ENCODE results near the gene CLASP1. TPM values are rescaled to one million over a fixed set of nuclear protein-coding genes. Genes with fewer than 3 reads are reported as not detected.
A peak's percentile ranks its signal among the peaks of the same experiment; 100 is the strongest.

CLASP1 gene
- total RNA-seq, 6 experiments from 2014 or later, result 19.7 to 32.4 (median 24.1) TPM

GRCh38 chr2:121420486-121420885 lies 228.8 kb downstream of the CLASP1 start:
- TF ChIP-seq CTCF (IDR thresholded peaks at IDR 0.05), result no peak
- no peak for TF ChIP-seq POLR2A (IDR thresholded peaks at IDR 0.05)
- Histone ChIP-seq H3K27me3 (no peaks in the 10 kb centered on the region), H3K27ac (peak overlapping the region in 1 of 3 donors; percentile 83), H3K36me3 (peaks cover 0 to 14% (median 1%) of the 10 kb centered on the region in 4 donors), H3K9me3 (no peaks in the 10 kb centered on the region), H3K4me3 (no peak overlapping the region), H3K4me1 (peaks cover 0 to 22% (median 0%) of the 10 kb centered on the region in 4 donors)
- no peak for DNase-seq
- intact Hi-C loops (cut with DNase I), result no loop called here
- 77% methylated on average over 5 of the region's 5 CpGs for WGBS (ENCODE audit: insufficient coverage, low coverage, low lambda C conversion rate, missing lambda C conversion rate)
- ATAC-seq, result no peak

DNA sequence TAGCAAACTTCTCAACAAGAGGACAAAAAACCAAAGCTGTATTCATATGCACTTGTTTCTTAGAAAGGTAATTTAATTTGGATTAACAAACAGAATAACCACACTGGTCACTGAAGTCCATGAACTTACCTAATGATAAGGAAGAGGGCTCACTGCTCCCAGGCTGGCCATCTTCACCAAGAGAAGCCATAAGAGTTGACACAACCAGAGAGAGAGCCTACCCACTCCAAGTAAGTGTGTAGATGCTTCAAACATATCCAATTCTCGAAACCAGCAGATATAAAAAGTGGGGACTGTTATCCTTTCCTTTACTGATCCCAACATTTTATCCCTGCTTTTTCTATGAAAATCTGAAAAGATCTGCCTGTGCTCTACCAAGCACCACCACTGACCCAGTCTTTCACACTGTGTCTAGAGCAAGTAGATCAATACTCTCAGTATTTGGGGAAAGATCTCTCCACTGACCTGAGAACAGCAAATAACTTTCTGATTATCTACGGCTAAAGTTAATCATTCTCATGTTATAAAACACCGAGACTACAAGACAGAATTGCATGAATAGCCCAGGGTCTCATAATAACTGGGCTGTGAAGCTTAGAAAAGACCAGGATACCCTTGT lies 230.1 kb downstream of the CLASP1 start:
- no peaks in the 10 kb centered on the region for H3K27me3 ChIP-seq
- peak; percentile 82 to 94 (median 89) for ATAC-seq
- WGBS (ENCODE audit: insufficient coverage, low coverage, low lambda C conversion rate, missing lambda C conversion rate), result 21% methylated on average over 3 of the region's 3 CpGs
- intact Hi-C loops (cut with DNase I), result no loop called here
- DNase-seq, result no peak
- no peaks in the 10 kb centered on the region for H3K9me3 ChIP-seq
- peak overlapping the region; percentile 4 to 48 (median 45) for H3K4me3 ChIP-seq
- peak overlapping the region; percentile 23 to 83 (median 65) for H3K27ac ChIP-seq
- H3K36me3 ChIP-seq, result peaks cover 0 to 5% (median 0%) of the 10 kb centered on the region in 4 donors
- no peak for TF ChIP-seq POLR2A (IDR thresholded peaks at IDR 0.05)
- TF ChIP-seq CTCF (IDR thresholded peaks at IDR 0.05), result no peak
- H3K4me1 ChIP-seq, result peaks cover 0 to 22% (median 0%) of the 10 kb centered on the region in 4 donors

DNA sequence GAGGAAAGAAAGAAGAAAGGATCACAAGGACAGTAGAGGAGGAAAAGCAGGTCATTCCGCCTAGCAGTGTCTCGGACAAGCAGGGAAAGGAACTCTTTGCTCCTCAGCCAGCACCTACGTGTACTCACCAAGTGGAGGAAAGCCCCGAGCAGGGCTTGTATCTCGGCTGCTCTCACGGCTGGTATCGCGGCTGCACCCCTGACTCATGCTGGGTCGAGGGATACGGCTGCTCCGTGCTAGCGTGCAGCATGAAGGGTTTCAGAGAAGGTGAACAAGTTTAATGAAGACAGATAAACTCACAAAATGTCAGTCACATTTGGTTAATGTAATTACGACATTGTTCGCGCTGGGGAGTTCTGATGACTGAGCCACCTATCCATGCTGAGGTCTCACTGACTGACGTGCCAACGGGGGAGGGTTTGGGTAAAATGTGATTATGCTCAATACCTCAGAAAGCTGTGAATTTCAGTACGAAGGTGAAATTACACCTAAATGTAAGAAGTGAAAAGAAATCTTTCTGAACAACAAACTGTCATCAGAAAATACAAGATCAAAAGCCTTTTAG lies 230.7 kb downstream of the CLASP1 start:
- peak overlapping the region; percentile 4 to 48 (median 45) for H3K4me3 ChIP-seq
- H3K9me3 ChIP-seq, result no peaks in the 10 kb centered on the region
- peaks cover 0 to 22% (median 0%) of the 10 kb centered on the region in 4 donors for H3K4me1 ChIP-seq
- H3K36me3 ChIP-seq, result peaks cover 0 to 5% (median 0%) of the 10 kb centered on the region in 4 donors
- 56% methylated on average over 17 of the region's 18 CpGs for WGBS (ENCODE audit: insufficient coverage, low coverage, low lambda C conversion rate, missing lambda C conversion rate)
- H3K27me3 ChIP-seq, result no peaks in the 10 kb centered on the region
- intact Hi-C loops (cut with DNase I), result no loop called here
- peak; percentile 60 to 82 (median 74) for ATAC-seq
- peak overlapping the region; percentile 23 to 83 (median 65) for H3K27ac ChIP-seq
- no peak for TF ChIP-seq CTCF (IDR thresholded peaks at IDR 0.05)
- DNase-seq, result peak in 2 of 3 donors; percentile 42 to 51

DNA sequence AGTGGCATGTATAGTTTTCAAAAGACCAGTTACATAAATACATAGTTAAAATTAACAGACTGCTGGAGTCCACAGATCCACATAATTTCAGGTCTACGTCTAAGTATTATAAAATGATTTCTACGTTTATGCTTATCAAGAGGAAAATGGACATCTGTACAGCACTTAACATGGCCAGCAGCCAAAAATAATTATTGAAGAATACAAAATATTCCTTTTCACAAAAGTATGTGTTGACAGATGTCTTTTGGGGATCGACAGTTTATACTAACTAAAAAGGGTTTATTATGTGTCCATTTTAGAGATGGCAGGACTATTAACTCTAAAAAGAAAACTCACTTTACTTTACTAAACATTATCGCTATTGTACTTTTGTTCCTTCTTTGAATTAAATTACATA lies 231.4 kb downstream of the CLASP1 start:
- Histone ChIP-seq H3K36me3 (peaks cover 0 to 5% (median 0%) of the 10 kb centered on the region in 4 donors), H3K4me1 (peaks cover 0 to 22% (median 0%) of the 10 kb centered on the region in 4 donors), H3K27ac (peak overlapping the region in 2 of 3 donors; percentile 65 to 83), H3K27me3 (no peaks in the 10 kb centered on the region), H3K4me3 (peak overlapping the region in 2 of 3 donors; percentile 45 to 48), H3K9me3 (no peaks in the 10 kb centered on the region)
- TF ChIP-seq CTCF (IDR thresholded peaks at IDR 0.05) (no peak), POLR2A (IDR thresholded peaks at IDR 0.05) (no peak)
- intact Hi-C loops (cut with DNase I), result no loop called here
- DNase-seq (no peak), ATAC-seq (no peak)
- 37% methylated on average over 4 of the region's 4 CpGs for WGBS (ENCODE audit: insufficient coverage, low coverage, low lambda C conversion rate, missing lambda C conversion rate)
